ENCODE results near the gene SLC36A2.

GRCh38 chr5:151281001-151281639, 66.2 kb downstream of the SLC36A2 start:
- TF ChIP-seq CTCF (IDR thresholded peaks at IDR 0.05) (no peak), POLR2AphosphoS5 (IDR thresholded peaks at IDR 0.05; ENCODE audit: low read depth, low read length) (no peak), SIN3A (IDR thresholded peaks at IDR 0.05; ENCODE audit: borderline replicate concordance, insufficient read depth, low read depth, low read length) (no peak), REST (IDR thresholded peaks at IDR 0.05; ENCODE audit: insufficient read depth in 1 of 2, low read depth in 2 of 2, low read length in 1 of 2) (no peak)

Data from Panc1 (cell line).